HuH-7.5 (cell line): ENCODE results near the gene B3GLCT.

Source experiments
- DNase-seq: peaks from one replicate; pipeline ENCODE4 v3.0.0; 2011; ENCODE audit warnings: low spot score

The B3GLCT gene

DNA sequence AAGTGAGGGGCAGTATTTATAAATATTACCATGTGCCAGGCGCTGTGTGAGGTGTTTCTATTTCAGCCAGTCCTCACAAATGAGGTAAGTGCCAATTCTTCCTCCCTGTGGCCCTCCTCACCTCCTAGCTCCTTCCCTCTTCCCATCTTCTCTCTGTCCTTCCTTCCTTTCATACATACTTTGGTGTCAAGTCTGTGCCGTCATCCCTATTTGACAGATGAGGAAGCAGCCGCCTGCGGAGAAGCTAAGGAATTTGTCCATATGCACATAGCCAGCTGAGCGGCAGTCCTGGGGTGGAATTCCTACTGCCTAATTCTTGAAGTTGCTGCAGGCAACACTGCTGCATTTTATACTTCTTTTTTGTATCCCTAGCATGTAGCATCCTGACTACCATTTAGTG, 150.8 kb downstream of the B3GLCT start:
- DNase-seq: no peak

DNA sequence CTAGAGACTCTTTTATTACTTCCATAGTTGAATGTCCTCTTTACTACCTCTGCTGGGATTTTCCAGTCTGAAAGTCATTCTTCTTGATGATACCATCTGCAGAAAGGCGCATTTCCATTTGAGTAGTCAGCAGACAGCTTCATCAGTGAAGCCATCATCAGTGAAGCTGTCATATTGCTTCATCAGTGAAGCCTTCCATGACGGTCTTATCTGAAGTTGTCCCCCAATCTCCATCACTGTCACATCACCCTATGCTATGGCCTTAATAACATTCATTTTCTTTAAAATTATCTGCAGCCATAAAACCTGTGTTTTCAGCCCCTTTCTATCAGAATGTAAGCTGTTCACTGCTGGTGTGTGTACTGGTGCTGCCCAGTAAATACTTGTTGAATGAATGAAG, 151.6 kb downstream of the B3GLCT start:
- no peak for DNase-seq

DNA sequence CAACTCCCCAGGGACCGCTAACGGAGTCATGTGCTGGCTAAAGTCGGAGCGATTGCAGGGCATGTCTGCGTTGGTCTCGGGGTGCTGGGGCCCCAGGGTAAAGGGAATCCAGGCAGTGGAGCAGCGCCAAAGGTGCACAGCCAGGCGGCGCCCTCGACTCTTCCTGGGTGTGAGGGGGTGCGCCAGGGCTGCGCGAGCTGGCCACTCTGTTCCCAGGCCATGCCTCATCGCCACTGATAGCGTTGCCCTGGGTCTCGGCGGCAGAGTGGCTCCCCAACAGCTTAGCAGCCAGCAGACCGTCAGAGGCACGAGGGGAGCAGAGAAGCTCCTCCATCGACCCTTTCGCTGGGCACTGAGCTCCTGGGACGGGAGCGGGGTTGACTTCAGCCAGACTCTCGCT, 152.7 kb downstream of the B3GLCT start:
- no peak for DNase-seq

DNA sequence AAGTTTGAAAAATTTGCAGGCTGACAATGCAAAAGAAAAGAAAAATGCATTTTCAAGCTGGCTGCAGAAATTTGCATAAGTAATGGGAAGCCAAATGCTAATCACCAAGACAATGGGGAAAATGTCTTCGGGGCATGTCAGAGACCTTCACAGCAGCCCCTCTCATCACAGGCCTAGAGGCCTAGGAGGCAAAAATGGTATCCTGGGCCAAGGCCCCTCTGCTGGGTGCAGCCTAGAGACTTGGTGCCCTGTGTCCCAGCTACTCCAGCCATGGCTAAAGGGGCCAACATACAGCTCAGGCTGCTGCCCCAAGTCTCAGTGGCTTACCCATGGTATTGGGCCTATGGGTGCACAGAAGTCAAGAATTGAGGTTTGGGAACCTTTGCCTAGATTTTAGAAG, 155.2 kb downstream of the B3GLCT start:
- no peak for DNase-seq

DNA sequence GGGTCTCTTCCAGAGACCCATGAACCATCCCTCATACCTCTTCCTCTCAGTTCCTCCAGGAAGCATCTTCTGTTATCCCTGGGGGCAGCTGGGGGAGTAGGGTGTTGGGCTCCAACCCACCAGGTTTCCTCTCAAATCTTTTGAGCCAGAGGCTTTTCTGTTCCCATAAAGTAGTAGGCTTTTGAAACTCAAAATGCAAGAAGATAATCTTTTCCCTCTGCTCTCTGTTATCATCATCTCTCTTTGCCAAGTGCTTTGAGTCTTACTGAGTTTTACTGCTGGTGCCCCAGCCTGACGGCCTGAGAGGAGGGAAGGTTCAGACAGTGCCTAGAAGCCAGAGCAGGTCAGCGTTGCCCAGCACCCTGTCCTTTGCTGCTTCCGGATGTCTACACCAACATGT, 157.2 kb downstream of the B3GLCT start:
- DNase-seq: no peak

DNA sequence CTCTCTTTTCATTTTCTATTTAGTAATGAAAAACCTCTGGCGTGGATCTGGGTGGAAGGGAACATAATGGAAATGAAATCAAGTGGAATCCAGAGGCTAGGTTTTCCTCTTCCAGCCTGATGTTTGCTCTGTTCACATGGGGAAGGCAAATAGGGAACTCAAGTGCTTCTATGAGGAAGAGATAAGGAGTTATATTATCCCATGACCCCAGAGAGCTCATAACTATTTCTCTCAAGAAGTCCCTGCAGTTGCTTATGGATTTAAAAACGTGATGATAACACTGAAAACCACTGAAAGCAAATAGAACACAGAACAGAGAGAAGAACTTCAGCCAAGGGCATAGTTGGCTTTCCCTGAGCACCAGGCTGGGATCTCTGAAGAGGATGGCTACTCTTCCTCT, 157.8 kb downstream of the B3GLCT start:
- DNase-seq: no peak

DNA sequence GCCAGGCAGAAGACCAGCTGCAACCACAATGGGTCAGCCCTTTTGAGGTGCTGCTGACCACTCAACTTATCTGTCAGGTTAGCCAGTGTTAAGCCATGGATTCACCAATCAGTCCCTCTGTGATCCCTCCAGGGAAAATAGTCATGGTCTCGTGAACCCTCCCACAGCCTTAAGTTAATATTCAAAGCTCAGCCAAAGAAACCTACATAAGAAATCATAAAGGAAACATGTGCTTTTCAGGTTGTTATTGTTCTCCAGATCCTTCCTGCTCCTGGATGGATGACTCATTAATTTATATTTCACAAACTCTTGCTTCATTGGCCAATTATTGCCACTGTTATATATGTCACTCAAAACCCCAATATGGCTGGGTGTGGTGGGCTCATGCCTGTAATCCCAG, 161.9 kb downstream of the B3GLCT start:
- no peak for DNase-seq

DNA sequence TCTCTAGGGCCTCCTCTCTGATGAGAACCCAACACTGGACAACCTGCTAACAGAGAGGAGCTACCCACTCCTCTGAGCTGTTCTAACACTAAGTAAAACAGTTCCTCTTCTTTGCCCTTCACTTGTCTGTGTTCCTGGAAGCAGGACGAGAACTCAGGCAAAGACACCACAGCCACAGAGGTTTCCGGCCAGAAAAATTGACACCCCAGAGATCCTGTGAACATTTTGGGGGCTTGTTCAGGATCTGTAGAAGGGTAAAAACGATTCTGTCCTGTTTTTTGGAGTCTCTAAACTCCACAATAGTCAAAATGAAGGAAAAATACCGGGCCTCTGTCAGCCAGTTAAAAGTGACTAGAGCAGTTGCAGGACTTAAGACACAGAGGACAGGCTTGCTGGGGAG, 165.9 kb downstream of the B3GLCT start:
- no peak for DNase-seq

DNA sequence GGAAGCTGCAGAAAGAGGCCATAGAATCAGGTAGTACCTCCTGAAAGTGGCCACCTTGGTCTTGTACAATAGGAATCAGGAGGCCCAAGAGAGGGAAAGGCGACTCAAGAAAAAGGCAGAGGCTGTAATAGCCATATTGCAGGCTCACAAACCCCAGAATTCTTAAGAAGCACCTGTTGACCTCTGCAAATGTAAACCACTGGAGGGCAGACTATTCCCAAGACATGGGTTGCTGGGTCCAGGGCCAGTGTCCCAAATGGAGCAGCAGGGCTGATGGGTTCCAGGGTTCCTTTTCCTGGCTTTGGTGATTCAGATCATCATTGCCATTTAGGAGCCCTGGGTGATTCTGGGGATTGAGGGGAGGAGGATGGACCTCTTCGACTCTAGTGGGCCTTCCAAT, 167.6 kb downstream of the B3GLCT start:
- DNase-seq: no peak

DNA sequence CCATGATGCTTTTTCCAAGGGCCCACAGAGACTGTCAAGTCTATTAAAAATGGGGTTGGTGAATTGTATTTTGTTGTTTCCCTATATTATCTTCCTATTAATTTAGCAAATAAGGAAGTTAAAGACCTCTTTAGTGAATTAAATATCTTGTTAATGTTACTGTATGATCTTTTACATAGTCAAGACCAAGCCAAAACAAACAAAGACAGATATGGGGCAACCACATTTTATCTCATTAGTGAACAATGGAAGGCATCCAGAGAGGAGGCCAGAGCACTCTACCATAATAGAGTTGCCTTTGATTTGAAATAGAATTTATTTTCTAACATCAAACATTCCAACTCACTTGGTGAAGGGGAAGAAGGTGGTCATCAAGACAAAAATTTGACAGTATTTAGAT, 169.4 kb downstream of the B3GLCT start:
- no peak for DNase-seq

DNA sequence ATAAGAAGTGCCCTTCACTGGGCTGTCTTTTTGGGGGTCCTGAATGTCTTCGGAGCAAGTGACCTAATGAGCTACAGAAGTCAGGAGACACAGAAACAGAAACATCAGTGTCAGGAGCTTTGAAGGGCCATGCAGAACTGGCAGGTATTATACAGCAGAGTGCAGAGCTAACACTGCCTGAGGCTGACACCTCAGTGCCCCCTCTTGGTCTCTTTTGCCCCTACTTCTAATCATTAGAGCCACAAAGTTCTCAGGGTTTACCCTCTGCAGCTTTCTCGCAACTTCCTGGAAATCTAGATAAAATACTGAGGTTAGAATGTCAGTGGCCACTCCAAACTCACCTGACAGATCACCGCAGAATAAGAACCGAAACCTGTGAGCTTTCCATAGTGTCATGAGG, 172.7 kb downstream of the B3GLCT start:
- no peak for DNase-seq

DNA sequence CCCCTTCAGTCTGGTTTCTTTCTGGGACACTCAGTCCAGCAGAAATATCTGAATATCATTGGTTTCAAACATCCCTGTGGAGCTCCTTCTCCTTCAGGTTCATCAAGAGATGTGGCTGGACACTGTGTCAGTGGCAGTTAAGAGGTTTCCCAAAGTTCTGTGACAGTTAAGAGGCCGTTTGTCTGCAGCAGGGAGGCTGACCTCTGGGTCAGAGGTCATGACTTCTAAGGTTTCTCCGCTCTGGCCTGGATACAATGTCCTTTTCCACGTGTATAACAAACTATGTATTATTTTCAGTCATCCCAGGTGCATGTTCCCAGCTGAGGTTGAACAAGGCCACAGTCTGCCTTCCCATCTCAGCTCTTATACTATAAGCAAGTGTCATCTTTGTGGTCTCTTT, 174.9 kb downstream of the B3GLCT start:
- DNase-seq: no peak

DNA sequence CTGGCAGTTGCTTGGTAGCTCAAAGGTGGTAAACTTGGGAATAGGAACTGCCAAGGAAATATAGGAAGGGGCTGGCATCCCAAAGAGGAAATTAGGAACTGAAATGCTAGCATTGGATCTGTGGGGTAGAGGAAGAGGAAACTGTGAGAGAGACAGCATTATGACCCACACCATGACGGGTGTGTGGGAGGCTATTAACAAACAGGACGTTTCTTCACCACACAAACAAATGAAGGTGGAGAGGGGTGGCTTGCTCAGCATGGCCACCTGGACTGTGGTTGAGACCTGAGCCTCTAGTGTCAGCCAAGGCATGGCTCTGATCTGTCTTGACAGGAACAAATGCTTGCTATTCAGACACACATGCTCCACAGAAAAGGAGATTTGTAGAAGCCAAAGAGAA, 178.2 kb downstream of the B3GLCT start:
- no peak for DNase-seq

DNA sequence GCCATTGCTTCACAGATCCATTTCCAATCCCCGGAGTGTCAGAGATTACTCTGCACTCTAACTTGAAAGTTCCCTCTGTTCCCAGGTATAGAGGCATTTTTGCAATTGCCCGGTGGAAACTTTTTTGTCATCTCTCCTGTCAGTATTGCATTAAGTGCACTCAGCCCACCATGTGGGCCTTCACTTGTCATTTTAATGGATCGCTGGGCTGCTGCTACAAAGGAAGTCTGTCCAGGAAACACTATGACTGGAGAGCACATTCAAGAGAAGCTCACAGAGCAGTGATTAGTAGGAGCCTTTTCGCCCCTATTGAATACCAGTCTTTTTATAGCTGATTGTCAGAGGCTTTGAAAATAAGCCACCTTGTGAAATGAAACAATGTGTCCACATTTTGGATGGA, 180.9 kb downstream of the B3GLCT start:
- no peak for DNase-seq
